Esophagus squamous epithelium (tissue), 4 donors: Measurements from ENCODE around the gene SNRK.

Source experiments
- CTCF ChIP-seq, 6 experiments: fragments of 450-650 bp in 4 of 6; fragments of 200-600 bp in 2 of 6; sonication (generic) in 2 of 6; IDR thresholded peaks; one replicate each; pipeline ENCODE4 v1.5.1; 2016 to 2019; ENCODE audit warnings: antibody characterized with exemption in 6 of 6, mild to moderate bottlenecking in 4 of 6, moderate library complexity in 4 of 6
- POLR2A ChIP-seq, 4 donors: fragments of 450-650 bp; IDR thresholded peaks; one replicate each; pipeline ENCODE4 v1.6.1; 2017; ENCODE audit warnings: antibody characterized with exemption in 4 of 4, mild to moderate bottlenecking in 4 of 4, moderate library complexity in 3 of 4

GRCh38 chr3:43317461-43318316 is 31.3 kb downstream of the SNRK start:
- no peak for TF ChIP-seq CTCF (IDR thresholded peaks at IDR 0.05)
- TF ChIP-seq POLR2A (IDR thresholded peaks at IDR 0.05), result no peak
